Neuronal stem cell (in vitro differentiated cells): Measurements from ENCODE around the gene ZNF207. TPM values are rescaled to one million over a fixed set of nuclear protein-coding genes. Genes with fewer than 3 reads are reported as not detected.

ENCODE experiments used
- small RNA-seq: library from polyadenylated mRNA; stranded (forward); fragments of <200 nt; extraction: miRNeasy Mini kit (QIAGEN cat#:217004); gene quantifications from one replicate; pipeline ENCODE3, GENCODE V24; 2013; ENCODE audit not compliant: insufficient read depth

ZNF207 gene

Small RNAs within 50 kb of the gene (small RNA-seq; reads per million reads assigned to genes)
- not detected for gene AC005899.6
